Measurements from ENCODE around the gene HMGN2.
"Not testable (repeated sequence)": the region's sequence is repeated elsewhere in the genome, so short reads cannot be mapped to it uniquely, and the experiment has no call there.

Gene HMGN2

DNA sequence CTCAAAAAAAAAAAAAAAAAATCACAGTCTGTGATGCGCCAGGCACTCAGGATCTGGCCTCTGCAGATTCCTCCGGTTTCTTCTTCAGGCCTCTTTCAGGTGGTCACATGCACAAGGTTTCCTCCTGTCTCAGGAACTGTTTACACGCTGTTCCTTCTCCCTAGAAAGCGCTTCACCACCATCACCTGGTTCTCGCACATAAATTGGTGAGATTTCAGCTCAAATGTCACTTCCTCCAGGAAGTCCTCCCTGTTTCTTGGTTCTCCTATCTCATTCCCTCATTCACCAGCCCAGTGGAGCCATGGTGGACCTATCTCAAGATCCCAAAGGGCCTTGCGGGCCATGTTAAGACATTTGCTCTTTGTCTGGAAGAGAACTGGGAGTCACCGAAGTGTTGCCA lies 26.7 kb downstream of the HMGN2 start:
- H3K9me3 ChIP-seq (ENCODE audit: control insufficient read depth, low read length) = no peaks in the 10 kb centered on the region
- no peak overlapping the region for H3K27ac ChIP-seq (ENCODE audit: insufficient read depth, low read depth, low read length, poor library complexity, severe bottlenecking)
- peaks cover 5% of the 10 kb centered on the region for H3K4me1 ChIP-seq (ENCODE audit: control insufficient read depth, insufficient read depth, low read length)
- no peaks in the 10 kb centered on the region for H3K27me3 ChIP-seq (ENCODE audit: control insufficient read depth, insufficient read depth, low read length, poor library complexity, severe bottlenecking)
- H3K4me3 ChIP-seq (ENCODE audit: insufficient read depth, low read depth, low read length) = no peak overlapping the region
- no peaks in the 10 kb centered on the region for H3K36me3 ChIP-seq (ENCODE audit: control insufficient read depth, insufficient read depth, low read length)
- 94 to 96% methylated on average over 7 of the region's 7 CpGs for WGBS, 2 experiments

- peak overlapping the region; percentile 89 for H3K27ac ChIP-seq (ENCODE audit: insufficient read depth, low read depth, low read length, poor library complexity, severe bottlenecking)
- no peaks in the 10 kb centered on the region for H3K9me3 ChIP-seq (ENCODE audit: control insufficient read depth, low read length)
- peaks cover 5% of the 10 kb centered on the region for H3K4me1 ChIP-seq (ENCODE audit: control insufficient read depth, insufficient read depth, low read length)
- H3K4me3 ChIP-seq (ENCODE audit: insufficient read depth, low read depth, low read length) = peak overlapping the region; percentile 75
- no peaks in the 10 kb centered on the region for H3K36me3 ChIP-seq (ENCODE audit: control insufficient read depth, insufficient read depth, low read length)
- 0 to 1% methylated on average over 74 of the region's 74 CpGs for WGBS, 2 experiments
- no peaks in the 10 kb centered on the region for H3K27me3 ChIP-seq (ENCODE audit: control insufficient read depth, insufficient read depth, low read length, poor library complexity, severe bottlenecking)
These were observed 28.4 kb downstream of the HMGN2 start for GRCh38 chr1:26500488-26501175.

- H3K27ac ChIP-seq (ENCODE audit: insufficient read depth, low read depth, low read length, poor library complexity, severe bottlenecking); H3K4me3 ChIP-seq (ENCODE audit: insufficient read depth, low read depth, low read length); H3K36me3 ChIP-seq (ENCODE audit: control insufficient read depth, insufficient read depth, low read length); H3K4me1 ChIP-seq (ENCODE audit: control insufficient read depth, insufficient read depth, low read length); H3K9me3 ChIP-seq (ENCODE audit: control insufficient read depth, low read length); H3K27me3 ChIP-seq (ENCODE audit: control insufficient read depth, insufficient read depth, low read length, poor library complexity, severe bottlenecking): not testable (repeated sequence)
- WGBS, 2 experiments = 86 to 89% methylated on average over 2 of the region's 2 CpGs
These were observed 38.5 kb downstream of the HMGN2 start for GRCh38 chr1:26510711-26511110.

DNA sequence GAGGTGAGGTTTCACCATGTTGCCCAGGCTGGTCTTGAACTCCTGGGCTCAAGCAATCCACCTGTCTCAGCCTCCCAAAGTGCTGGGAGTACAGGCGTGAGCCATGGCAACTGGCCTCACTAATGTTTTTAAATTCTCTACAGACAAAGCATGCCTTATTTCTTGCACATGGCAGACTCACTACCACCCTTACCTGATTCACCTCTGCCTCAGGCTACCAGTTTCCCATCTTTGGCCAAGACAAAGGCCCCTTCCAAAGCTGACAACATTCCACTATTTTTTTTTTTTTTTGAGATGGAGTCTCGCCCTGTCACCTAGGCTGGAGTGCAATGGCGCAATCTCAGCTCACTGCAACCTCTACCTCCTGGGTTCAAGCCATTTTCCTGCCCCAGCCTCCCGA lies 43.6 kb downstream of the HMGN2 start:
- H3K27ac ChIP-seq (ENCODE audit: insufficient read depth, low read depth, low read length, poor library complexity, severe bottlenecking); H3K9me3 ChIP-seq (ENCODE audit: control insufficient read depth, low read length); H3K27me3 ChIP-seq (ENCODE audit: control insufficient read depth, insufficient read depth, low read length, poor library complexity, severe bottlenecking); H3K4me3 ChIP-seq (ENCODE audit: insufficient read depth, low read depth, low read length); H3K4me1 ChIP-seq (ENCODE audit: control insufficient read depth, insufficient read depth, low read length); H3K36me3 ChIP-seq (ENCODE audit: control insufficient read depth, insufficient read depth, low read length): not testable (repeated sequence)
- WGBS, 2 experiments = 91 to 97% methylated on average over 4 of the region's 4 CpGs

DNA sequence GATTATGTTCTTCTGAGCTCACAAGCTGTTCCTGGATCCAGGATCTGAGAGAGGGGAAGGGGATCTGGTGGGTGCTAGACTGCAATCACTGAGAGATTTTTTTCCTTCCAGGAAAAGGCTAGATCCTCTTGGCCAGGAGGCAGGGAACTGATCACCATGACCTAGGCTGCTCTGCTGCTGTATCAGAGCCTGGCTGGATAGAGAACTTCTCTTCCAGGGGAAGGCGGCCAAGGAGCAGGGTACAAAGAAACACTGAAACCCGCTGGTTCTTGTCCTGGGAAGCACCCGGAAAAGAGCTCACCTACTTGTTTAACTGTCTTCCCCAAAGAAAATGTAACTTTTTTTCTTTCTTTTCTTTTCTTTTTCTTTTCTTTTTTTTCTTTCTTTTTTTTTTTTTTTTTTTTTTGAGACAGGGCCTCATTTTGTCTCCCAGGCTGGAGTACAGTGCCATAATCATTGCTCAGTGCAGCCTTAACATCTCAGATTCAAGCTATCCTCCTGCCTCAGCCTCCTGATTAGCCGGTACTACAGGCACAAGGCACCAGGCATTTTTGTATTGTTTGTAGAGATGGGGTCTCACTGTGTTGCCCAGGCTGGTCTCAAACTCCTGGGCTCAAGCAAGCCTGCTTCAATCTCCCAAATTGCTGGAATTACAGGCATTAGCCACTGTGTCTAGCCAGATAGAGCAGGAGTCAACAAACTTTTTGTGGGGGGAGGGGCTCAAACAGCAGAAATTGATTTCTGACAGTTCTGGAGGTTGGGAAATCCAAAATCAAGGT lies 44.9 kb downstream of the HMGN2 start:
- no peaks in the 10 kb centered on the region for H3K4me1 ChIP-seq (ENCODE audit: control insufficient read depth, insufficient read depth, low read length)
- no peaks in the 10 kb centered on the region for H3K27me3 ChIP-seq (ENCODE audit: control insufficient read depth, insufficient read depth, low read length, poor library complexity, severe bottlenecking)
- no peaks in the 10 kb centered on the region for H3K9me3 ChIP-seq (ENCODE audit: control insufficient read depth, low read length)
- H3K4me3 ChIP-seq (ENCODE audit: insufficient read depth, low read depth, low read length) = no peak overlapping the region
- H3K27ac ChIP-seq (ENCODE audit: insufficient read depth, low read depth, low read length, poor library complexity, severe bottlenecking) = no peak overlapping the region
- H3K36me3 ChIP-seq (ENCODE audit: control insufficient read depth, insufficient read depth, low read length) = no peaks in the 10 kb centered on the region
- WGBS, 2 experiments = 91 to 94% methylated on average over 4 of the region's 4 CpGs

DNA sequence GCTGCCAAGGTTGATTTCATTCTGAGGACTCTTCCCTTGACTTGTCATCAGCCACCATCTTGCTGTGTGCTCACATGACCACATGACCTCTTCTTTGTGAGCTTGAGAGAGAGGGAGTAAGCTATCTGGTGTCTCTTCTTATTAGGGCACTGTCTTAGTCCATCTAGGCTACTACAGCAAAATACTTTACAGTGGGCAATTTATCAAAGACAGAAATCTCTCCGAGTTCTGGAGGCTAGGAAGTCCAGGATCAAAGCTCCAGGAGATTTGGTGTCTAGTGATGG lies 45.5 kb downstream of the HMGN2 start:
- no peak overlapping the region for H3K4me3 ChIP-seq (ENCODE audit: insufficient read depth, low read depth, low read length)
- 91 to 100% methylated on average over 1 of the region's 1 CpG for WGBS, 2 experiments
- no peaks in the 10 kb centered on the region for H3K4me1 ChIP-seq (ENCODE audit: control insufficient read depth, insufficient read depth, low read length)
- no peaks in the 10 kb centered on the region for H3K36me3 ChIP-seq (ENCODE audit: control insufficient read depth, insufficient read depth, low read length)
- H3K27me3 ChIP-seq (ENCODE audit: control insufficient read depth, insufficient read depth, low read length, poor library complexity, severe bottlenecking) = no peaks in the 10 kb centered on the region
- H3K9me3 ChIP-seq (ENCODE audit: control insufficient read depth, low read length) = no peaks in the 10 kb centered on the region
- no peak overlapping the region for H3K27ac ChIP-seq (ENCODE audit: insufficient read depth, low read depth, low read length, poor library complexity, severe bottlenecking)

DNA sequence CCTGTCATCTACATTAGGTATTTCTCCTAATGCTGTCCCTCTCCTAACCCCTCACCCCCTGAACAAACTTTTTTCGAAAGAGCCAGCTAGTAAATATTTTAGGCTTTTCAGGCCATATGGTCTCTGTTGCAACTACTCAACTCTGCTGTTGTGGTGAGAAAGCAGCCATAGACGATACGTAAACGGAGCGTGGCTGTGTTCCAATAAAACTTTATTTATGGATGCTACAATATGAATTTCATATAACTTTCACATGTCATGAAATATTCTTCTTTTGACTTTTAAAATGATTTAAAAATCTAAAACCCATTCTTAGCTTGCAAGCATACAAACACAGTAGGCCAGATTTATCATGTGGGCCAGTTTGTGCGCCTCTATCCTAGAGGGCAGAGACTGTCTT lies 46.1 kb downstream of the HMGN2 start:
- no peaks in the 10 kb centered on the region for H3K36me3 ChIP-seq (ENCODE audit: control insufficient read depth, insufficient read depth, low read length)
- no peaks in the 10 kb centered on the region for H3K4me1 ChIP-seq (ENCODE audit: control insufficient read depth, insufficient read depth, low read length)
- H3K4me3 ChIP-seq (ENCODE audit: insufficient read depth, low read depth, low read length) = no peak overlapping the region
- WGBS, 2 experiments = 96 to 97% methylated on average over 6 of the region's 6 CpGs
- no peaks in the 10 kb centered on the region for H3K27me3 ChIP-seq (ENCODE audit: control insufficient read depth, insufficient read depth, low read length, poor library complexity, severe bottlenecking)
- no peak overlapping the region for H3K27ac ChIP-seq (ENCODE audit: insufficient read depth, low read depth, low read length, poor library complexity, severe bottlenecking)
- H3K9me3 ChIP-seq (ENCODE audit: control insufficient read depth, low read length) = no peaks in the 10 kb centered on the region

- no peak overlapping the region for H3K27ac ChIP-seq (ENCODE audit: insufficient read depth, low read depth, low read length, poor library complexity, severe bottlenecking)
- H3K9me3 ChIP-seq (ENCODE audit: control insufficient read depth, low read length) = no peaks in the 10 kb centered on the region
- H3K36me3 ChIP-seq (ENCODE audit: control insufficient read depth, insufficient read depth, low read length) = no peaks in the 10 kb centered on the region
- 89 to 94% methylated on average over 5 of the region's 5 CpGs for WGBS, 2 experiments
- no peaks in the 10 kb centered on the region for H3K27me3 ChIP-seq (ENCODE audit: control insufficient read depth, insufficient read depth, low read length, poor library complexity, severe bottlenecking)
- H3K4me1 ChIP-seq (ENCODE audit: control insufficient read depth, insufficient read depth, low read length) = no peaks in the 10 kb centered on the region
- no peak overlapping the region for H3K4me3 ChIP-seq (ENCODE audit: insufficient read depth, low read depth, low read length)
These were observed 48.1 kb downstream of the HMGN2 start for GRCh38 chr1:26520339-26520738.

DNA sequence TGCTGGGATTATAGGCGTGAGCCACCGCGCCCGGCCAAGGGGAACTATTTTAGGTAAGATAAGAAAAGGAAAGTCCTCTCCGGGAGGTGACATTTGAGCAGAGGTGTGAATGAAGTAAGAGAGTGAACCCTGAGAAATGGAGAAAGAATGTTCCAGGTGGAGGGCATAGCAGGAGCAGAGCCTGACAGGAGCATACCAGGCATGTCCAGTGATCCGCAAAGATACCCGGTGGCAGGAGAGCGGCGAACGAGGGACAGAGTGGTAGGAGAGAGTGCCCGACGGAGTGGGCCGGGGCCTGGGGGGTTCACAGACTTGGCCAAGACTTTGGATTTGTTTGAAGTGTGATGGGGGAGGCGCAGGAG lies 49.4 kb downstream of the HMGN2 start:
- H3K4me1 ChIP-seq (ENCODE audit: control insufficient read depth, insufficient read depth, low read length) = no peaks in the 10 kb centered on the region
- H3K27me3 ChIP-seq (ENCODE audit: control insufficient read depth, insufficient read depth, low read length, poor library complexity, severe bottlenecking) = no peaks in the 10 kb centered on the region
- no peaks in the 10 kb centered on the region for H3K36me3 ChIP-seq (ENCODE audit: control insufficient read depth, insufficient read depth, low read length)
- no peak overlapping the region for H3K27ac ChIP-seq (ENCODE audit: insufficient read depth, low read depth, low read length, poor library complexity, severe bottlenecking)
- no peak overlapping the region for H3K4me3 ChIP-seq (ENCODE audit: insufficient read depth, low read depth, low read length)
- no peaks in the 10 kb centered on the region for H3K9me3 ChIP-seq (ENCODE audit: control insufficient read depth, low read length)
- WGBS, 2 experiments = 87 to 88% methylated on average over 14 of the region's 14 CpGs

- Histone ChIP-seq H3K27me3 (ENCODE audit: control insufficient read depth, insufficient read depth, low read length, poor library complexity, severe bottlenecking) (no peaks in the 10 kb centered on the region), H3K4me1 (ENCODE audit: control insufficient read depth, insufficient read depth, low read length) (no peaks in the 10 kb centered on the region), H3K4me3 (ENCODE audit: insufficient read depth, low read depth, low read length) (no peak overlapping the region), H3K36me3 (ENCODE audit: control insufficient read depth, insufficient read depth, low read length) (no peaks in the 10 kb centered on the region), H3K9me3 (ENCODE audit: control insufficient read depth, low read length) (no peaks in the 10 kb centered on the region), H3K27ac (ENCODE audit: insufficient read depth, low read depth, low read length, poor library complexity, severe bottlenecking) (no peak overlapping the region)
These were observed 49.8 kb downstream of the HMGN2 start for GRCh38 chr1:26522073-26522472.

All from ectodermal cell (in vitro differentiated cells).